Right lobe of liver (tissue), 4 donors: ENCODE data around the gene CCNL1.

Experiments
- CTCF ChIP-seq, 4 donors: fragments of 200-600 bp in 3 of 4; fragments of 450-650 bp in 1 of 4; IDR thresholded peaks; one replicate each; pipeline versions ENCODE4 v1.5.1 to v1.8.0; 2016 to 2022; ENCODE audit warnings: antibody characterized with exemption in 4 of 4, mild to moderate bottlenecking in 2 of 4
- POLR2A ChIP-seq: fragments of 450-650 bp; IDR thresholded peaks from one replicate; pipeline ENCODE4 v1.6.1; 2017; ENCODE audit warnings: antibody characterized with exemption, mild to moderate bottlenecking
- donor health status: DM: no; HTN: no; CAD: no.
- donor health status: DM: no; HTN: no; CAD: no.
- donor health status: DM: no; HTN: yes; CAD: no.

- no peak for TF ChIP-seq CTCF (IDR thresholded peaks at IDR 0.05)
- no peak for TF ChIP-seq POLR2A
Observed at GRCh38 chr3:157101486-157101885, 58.5 kb downstream of the CCNL1 start.
